Astrocyte (in vitro differentiated cells and primary cell): ENCODE measurements around the gene HNRNPA2B1. TPM values are rescaled to one million over a fixed set of nuclear protein-coding genes. Genes with fewer than 3 reads are reported as not detected.
"Not testable (repeated sequence)": the region's sequence is repeated elsewhere in the genome, so short reads cannot be mapped to it uniquely, and the experiment has no call there.

Source experiments
- DNase-seq: peaks from one replicate; pipeline ENCODE4 v3.0.0-alpha.2; 2010; ENCODE audit warnings: low read depth
- FAIRE-seq: peaks from 2 replicates; lab custom pipeline; 2011; peaks lifted over from hg19 to GRCh38; lab: Jason Lieb, UNC
- H2AFZ ChIP-seq: 2 replicates; pipeline ENCODE4 v1.6.0; 2012; ENCODE audit warnings: low read depth, low read length, inconsistent platforms
- H3K27ac ChIP-seq: 2 replicates; pipeline ENCODE4 v1.5.1; 2011; ENCODE audit warnings: low read depth, low read length, inconsistent platforms
- H3K27me3 ChIP-seq: 2 replicates; pipeline ENCODE4 v1.6.0; 2011; ENCODE audit warnings: low read length, inconsistent platforms; ENCODE audit not compliant: insufficient read depth
- H3K36me3 ChIP-seq: 2 replicates; pipeline ENCODE4 v1.5.1; 2011; ENCODE audit warnings: low read length, inconsistent platforms; ENCODE audit not compliant: insufficient read depth
- H3K4me1 ChIP-seq: 2 replicates; pipeline ENCODE4 v1.5.1; 2011; ENCODE audit warnings: low read length, inconsistent platforms; ENCODE audit not compliant: insufficient read depth
- H3K4me2 ChIP-seq: 2 replicates; pipeline ENCODE4 v1.6.0; 2012; ENCODE audit warnings: low read length, inconsistent platforms
- H3K4me3 ChIP-seq: 2 replicates; pipeline ENCODE4 v1.5.1; 2011; ENCODE audit warnings: low read depth, mild to moderate bottlenecking, low read length, inconsistent platforms; ENCODE audit not compliant: insufficient read depth
- H3K79me2 ChIP-seq: 2 replicates; pipeline ENCODE4 v1.6.0; 2012; ENCODE audit warnings: mild to moderate bottlenecking, low read length, inconsistent platforms; ENCODE audit not compliant: insufficient read depth
- H3K9ac ChIP-seq: 2 replicates; pipeline ENCODE4 v1.6.0; 2012; ENCODE audit warnings: mild to moderate bottlenecking, low read length, inconsistent platforms
- H3K9me3 ChIP-seq: 2 replicates; pipeline ENCODE4 v1.5.1; 2012; ENCODE audit warnings: low read depth, mild to moderate bottlenecking, low read length, inconsistent platforms; ENCODE audit not compliant: insufficient read depth
- H4K20me1 ChIP-seq: 2 replicates; pipeline ENCODE4 v1.6.0; 2012; ENCODE audit warnings: low read length, inconsistent platforms; ENCODE audit not compliant: insufficient read depth
- H3K27ac Mint-ChIP-seq: one replicate; pipeline ENCODE4 v1.8.0; 2021; ENCODE audit warnings: mild to moderate bottlenecking, mixed read lengths; ENCODE audit not compliant: unreplicated experiment
- H3K27me3 Mint-ChIP-seq: one replicate; pipeline ENCODE4 v1.8.0; 2021; ENCODE audit warnings: low read depth, mixed read lengths; ENCODE audit not compliant: unreplicated experiment
- H3K36me3 Mint-ChIP-seq: one replicate; pipeline ENCODE4 v1.8.0; 2021; ENCODE audit warnings: low read depth, mixed read lengths; ENCODE audit not compliant: unreplicated experiment
- H3K4me1 Mint-ChIP-seq: one replicate; pipeline ENCODE4 v1.8.0; 2021; ENCODE audit warnings: low read depth, mixed read lengths; ENCODE audit not compliant: unreplicated experiment
- H3K4me3 Mint-ChIP-seq: one replicate; pipeline ENCODE4 v1.8.0; 2021; ENCODE audit warnings: mild to moderate bottlenecking, moderate library complexity, mixed read lengths; ENCODE audit not compliant: unreplicated experiment
- H3K9me3 Mint-ChIP-seq: one replicate; pipeline ENCODE4 v1.8.0; 2021; ENCODE audit warnings: mild to moderate bottlenecking, mixed read lengths; ENCODE audit not compliant: unreplicated experiment
- CTCF ChIP-seq: IDR thresholded peaks from 2 replicates; pipeline ENCODE4 v1.5.1; 2011; ENCODE audit warnings: low read depth, mild to moderate bottlenecking, inconsistent platforms, low read length, moderate library complexity; ENCODE audit not compliant: insufficient read depth
- EZH2 ChIP-seq: IDR thresholded peaks from 2 replicates; pipeline ENCODE4 v1.6.1; 2012; ENCODE audit warnings: mild to moderate bottlenecking, low read length, inconsistent platforms; ENCODE audit not compliant: insufficient read depth
- total RNA-seq: library from RNA; stranded (reverse); gene quantifications from 2 replicates; pipeline ENCODE4 v1.2.1, GENCODE V29; 2021

The HNRNPA2B1 gene
- total RNA-seq, 1 donor from 2014 or later = 415 TPM

GRCh38 chr7:26176696-26177095 lies 23.9 kb downstream of the HNRNPA2B1 start:
- H3K27ac Mint-ChIP-seq, H3K27me3 ChIP-seq, H3K9ac ChIP-seq, H3K79me2 ChIP-seq, H3K36me3 ChIP-seq, H2AFZ ChIP-seq, H3K27me3 Mint-ChIP-seq, H3K4me1 Mint-ChIP-seq, H3K4me3 Mint-ChIP-seq, H3K9me3 ChIP-seq, DNase-seq, H3K36me3 Mint-ChIP-seq, H3K4me1 ChIP-seq, H3K27ac ChIP-seq, FAIRE-seq, H3K4me2 ChIP-seq, H3K4me3 ChIP-seq, H3K9me3 Mint-ChIP-seq: not testable (repeated sequence)
- peaks cover 18% of the 10 kb centered on the region for H4K20me1 ChIP-seq

- H3K36me3 ChIP-seq, H3K27me3 Mint-ChIP-seq, H3K27ac Mint-ChIP-seq, FAIRE-seq, H3K4me1 Mint-ChIP-seq, H3K9me3 Mint-ChIP-seq, H2AFZ ChIP-seq, DNase-seq, H3K4me3 Mint-ChIP-seq, H3K9me3 ChIP-seq, H3K27ac ChIP-seq, H3K4me2 ChIP-seq, H3K9ac ChIP-seq, H3K4me3 ChIP-seq, H3K27me3 ChIP-seq, H3K4me1 ChIP-seq, H3K79me2 ChIP-seq: not testable (repeated sequence)
- peaks cover 12% of the 10 kb centered on the region for H4K20me1 ChIP-seq
- H3K36me3 Mint-ChIP-seq = peaks cover 11% of the 10 kb centered on the region
Measured at GRCh38 chr7:26175903-26176302, 24.6 kb downstream of the HNRNPA2B1 start.

GRCh38 chr7:26172048-26172447 lies 28.5 kb downstream of the HNRNPA2B1 start:
- H3K4me3 Mint-ChIP-seq = no peak overlapping the region
- no peaks in the 10 kb centered on the region for H3K27me3 Mint-ChIP-seq
- peaks cover under 1% of the 10 kb centered on the region for H3K4me1 Mint-ChIP-seq
- Histone ChIP-seq H3K79me2 (no peaks in the 10 kb centered on the region), H3K27ac (no peak overlapping the region), H3K9ac (no peak overlapping the region), H3K27me3 (no peaks in the 10 kb centered on the region), H3K4me1 (no peaks in the 10 kb centered on the region), H3K4me2 (no peak overlapping the region), H2AFZ (no peak overlapping the region), H3K36me3 (no peaks in the 10 kb centered on the region), H3K9me3 (no peaks in the 10 kb centered on the region), H4K20me1 (peaks cover 5% of the 10 kb centered on the region), H3K4me3 (no peak overlapping the region)
- H3K27ac Mint-ChIP-seq = no peak overlapping the region
- FAIRE-seq = no peak
- H3K36me3 Mint-ChIP-seq = peaks cover 4% of the 10 kb centered on the region
- H3K9me3 Mint-ChIP-seq = no peaks in the 10 kb centered on the region
- no peak for DNase-seq
- TF ChIP-seq EZH2 (no peak), CTCF (no peak)

- no peak overlapping the region for H3K27ac Mint-ChIP-seq
- H3K27me3 ChIP-seq = no peaks in the 10 kb centered on the region
- H3K79me2 ChIP-seq = peaks cover 4% of the 10 kb centered on the region
- H2AFZ ChIP-seq = no peak overlapping the region
- no peaks in the 10 kb centered on the region for H3K27me3 Mint-ChIP-seq
- no peak for FAIRE-seq
- TF ChIP-seq CTCF (no peak), EZH2 (no peak)
- peaks cover 4% of the 10 kb centered on the region for H3K36me3 Mint-ChIP-seq
- H3K4me3 ChIP-seq = no peak overlapping the region
- H3K36me3 ChIP-seq = no peaks in the 10 kb centered on the region
- peak overlapping the region; percentile 31 for H3K4me3 Mint-ChIP-seq
- no peak overlapping the region for H3K27ac ChIP-seq
- no peak for DNase-seq
- H3K4me1 Mint-ChIP-seq = peaks cover 5% of the 10 kb centered on the region
- no peak overlapping the region for H3K4me2 ChIP-seq
- H4K20me1 ChIP-seq = peaks cover 10% of the 10 kb centered on the region
- no peak overlapping the region for H3K9ac ChIP-seq
- no peaks in the 10 kb centered on the region for H3K4me1 ChIP-seq
- no peaks in the 10 kb centered on the region for H3K9me3 ChIP-seq
- H3K9me3 Mint-ChIP-seq = no peaks in the 10 kb centered on the region
Measured at GRCh38 chr7:26171601-26172000, 28.9 kb downstream of the HNRNPA2B1 start.
